Transverse colon (tissue), 4 donors: Measurements from ENCODE around the gene GLIS2.

Experiments used
- EP300 ChIP-seq: sonication (generic); formaldehyde crosslinking; IDR thresholded peaks from one replicate; pipeline ENCODE4 v1.6.1; 2017; ENCODE audit warnings: antibody characterized with exemption, low read depth
- POLR2A ChIP-seq: fragments of 450-650 bp; IDR thresholded peaks from one replicate; pipeline ENCODE4 v1.6.1; 2016; ENCODE audit warnings: antibody characterized with exemption, mild to moderate bottlenecking, moderate library complexity
- POLR2AphosphoS5 ChIP-seq, 3 donors: sonication (generic); formaldehyde crosslinking; IDR thresholded peaks; one replicate each; pipeline ENCODE4 v1.6.1; 2016; ENCODE audit warnings: antibody characterized with exemption in 3 of 3
- TF ChIP-seq, protein P1 (sequence below), 5 experiments: fragments of 200-600 bp in 3 of 5; fragments of 450-650 bp in 2 of 5; sonication (generic) in 3 of 5; IDR thresholded peaks; 1 replicate in 2 of 5; 2 replicates in 3 of 5; pipeline ENCODE4 v1.5.1; 2016 to 2017; ENCODE audit warnings: antibody characterized with exemption in 5 of 5, inconsistent platforms in 3 of 5, mild to moderate bottlenecking in 2 of 5, moderate library complexity in 1 of 5

DNA sequence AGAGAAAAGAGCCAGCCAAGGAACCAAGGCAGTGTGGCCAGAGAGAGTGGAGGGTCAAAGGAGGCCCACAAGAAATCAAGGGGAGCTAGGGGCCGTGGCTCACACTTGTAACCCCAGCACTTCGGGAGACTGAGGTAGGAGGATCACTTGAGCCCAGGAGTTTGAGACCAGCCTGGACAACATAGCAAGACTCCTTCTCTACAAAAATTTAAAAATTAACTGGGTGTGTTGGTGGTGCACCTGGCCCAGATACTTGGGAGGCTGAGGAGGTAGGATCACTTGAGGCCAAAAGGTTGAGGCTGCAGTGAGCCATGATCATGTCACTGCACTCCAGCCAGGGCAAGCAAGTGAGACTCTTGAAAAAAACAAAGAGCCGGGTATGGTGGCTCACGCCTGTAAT, 24.2 kb upstream of the GLIS2 start:
- TF ChIP-seq, protein P1, sequence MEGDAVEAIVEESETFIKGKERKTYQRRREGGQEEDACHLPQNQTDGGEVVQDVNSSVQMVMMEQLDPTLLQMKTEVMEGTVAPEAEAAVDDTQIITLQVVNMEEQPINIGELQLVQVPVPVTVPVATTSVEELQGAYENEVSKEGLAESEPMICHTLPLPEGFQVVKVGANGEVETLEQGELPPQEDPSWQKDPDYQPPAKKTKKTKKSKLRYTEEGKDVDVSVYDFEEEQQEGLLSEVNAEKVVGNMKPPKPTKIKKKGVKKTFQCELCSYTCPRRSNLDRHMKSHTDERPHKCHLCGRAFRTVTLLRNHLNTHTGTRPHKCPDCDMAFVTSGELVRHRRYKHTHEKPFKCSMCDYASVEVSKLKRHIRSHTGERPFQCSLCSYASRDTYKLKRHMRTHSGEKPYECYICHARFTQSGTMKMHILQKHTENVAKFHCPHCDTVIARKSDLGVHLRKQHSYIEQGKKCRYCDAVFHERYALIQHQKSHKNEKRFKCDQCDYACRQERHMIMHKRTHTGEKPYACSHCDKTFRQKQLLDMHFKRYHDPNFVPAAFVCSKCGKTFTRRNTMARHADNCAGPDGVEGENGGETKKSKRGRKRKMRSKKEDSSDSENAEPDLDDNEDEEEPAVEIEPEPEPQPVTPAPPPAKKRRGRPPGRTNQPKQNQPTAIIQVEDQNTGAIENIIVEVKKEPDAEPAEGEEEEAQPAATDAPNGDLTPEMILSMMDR (IDR thresholded peaks at IDR 0.05): no peak
- TF ChIP-seq POLR2AphosphoS5 (IDR thresholded peaks at IDR 0.05): no peak
- no peak for TF ChIP-seq EP300
- TF ChIP-seq POLR2A: no peak
